Coronary artery (tissue), 2 donors: ENCODE measurements around the gene SPINK5.

Experiments
- DNase-seq: peaks from one replicate; pipeline ENCODE4 v3.0.0-alpha.2; 2017; ENCODE audit warnings: low spot score
- H3K27ac ChIP-seq, 2 donors: fragments of 200-600 bp; sonication (generic); one replicate each; pipeline ENCODE4 v1.5.1; 2016 to 2019
- H3K4me3 ChIP-seq: fragments of 200-600 bp; sonication (generic); 2 replicates; pipeline ENCODE4 v1.5.1; 2016; ENCODE audit warnings: mild to moderate bottlenecking, moderate library complexity
- TF ChIP-seq, protein P1 (sequence below): fragments of 200-600 bp; sonication (generic); IDR thresholded peaks from one replicate; pipeline ENCODE4 v1.5.1; 2019; ENCODE audit warnings: antibody characterized with exemption

The SPINK5 gene

DNA sequence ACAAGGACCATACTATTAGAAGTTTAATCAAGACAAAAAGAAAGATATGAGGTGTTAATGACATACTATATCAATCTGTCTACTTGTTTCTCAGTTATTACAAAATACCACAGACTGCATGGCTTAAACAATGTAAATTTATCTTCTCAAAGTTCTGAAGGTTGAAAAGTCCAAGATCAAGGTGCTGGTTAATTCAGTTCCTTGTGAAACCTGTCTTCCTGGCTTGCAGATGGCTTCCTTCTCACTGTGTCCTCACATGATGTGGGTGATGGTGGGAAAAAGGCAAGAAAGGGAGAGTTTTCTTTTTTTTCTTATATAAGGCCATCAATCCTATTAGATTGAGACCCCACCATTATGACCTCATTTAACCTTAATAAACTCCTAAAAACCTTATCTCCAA lies 89.0 kb downstream of the SPINK5 start:
- Histone ChIP-seq H3K27ac (no peak overlapping the region), H3K4me3 (no peak overlapping the region)
- TF ChIP-seq, protein P1, sequence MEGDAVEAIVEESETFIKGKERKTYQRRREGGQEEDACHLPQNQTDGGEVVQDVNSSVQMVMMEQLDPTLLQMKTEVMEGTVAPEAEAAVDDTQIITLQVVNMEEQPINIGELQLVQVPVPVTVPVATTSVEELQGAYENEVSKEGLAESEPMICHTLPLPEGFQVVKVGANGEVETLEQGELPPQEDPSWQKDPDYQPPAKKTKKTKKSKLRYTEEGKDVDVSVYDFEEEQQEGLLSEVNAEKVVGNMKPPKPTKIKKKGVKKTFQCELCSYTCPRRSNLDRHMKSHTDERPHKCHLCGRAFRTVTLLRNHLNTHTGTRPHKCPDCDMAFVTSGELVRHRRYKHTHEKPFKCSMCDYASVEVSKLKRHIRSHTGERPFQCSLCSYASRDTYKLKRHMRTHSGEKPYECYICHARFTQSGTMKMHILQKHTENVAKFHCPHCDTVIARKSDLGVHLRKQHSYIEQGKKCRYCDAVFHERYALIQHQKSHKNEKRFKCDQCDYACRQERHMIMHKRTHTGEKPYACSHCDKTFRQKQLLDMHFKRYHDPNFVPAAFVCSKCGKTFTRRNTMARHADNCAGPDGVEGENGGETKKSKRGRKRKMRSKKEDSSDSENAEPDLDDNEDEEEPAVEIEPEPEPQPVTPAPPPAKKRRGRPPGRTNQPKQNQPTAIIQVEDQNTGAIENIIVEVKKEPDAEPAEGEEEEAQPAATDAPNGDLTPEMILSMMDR, result no peak
- no peak for DNase-seq

DNA sequence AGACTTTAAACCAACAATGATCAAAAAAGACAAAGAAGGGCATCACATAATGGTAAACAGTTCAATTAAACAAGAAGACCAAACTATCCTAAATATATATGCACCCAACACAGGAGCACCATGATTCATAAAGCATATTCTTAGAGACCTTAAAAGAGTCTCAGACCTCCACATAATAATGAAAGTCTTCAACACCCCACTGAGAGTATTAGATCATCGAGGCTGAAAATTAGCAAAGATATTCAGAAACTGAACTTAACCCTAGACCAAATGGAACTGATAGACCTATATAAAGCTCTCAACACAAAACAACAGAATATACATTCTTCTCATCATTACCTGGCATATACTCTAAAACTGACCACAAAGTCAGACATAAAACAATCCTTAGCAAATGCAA lies 92.8 kb downstream of the SPINK5 start:
- DNase-seq, result no peak
- TF ChIP-seq, protein P1, result no peak

DNA sequence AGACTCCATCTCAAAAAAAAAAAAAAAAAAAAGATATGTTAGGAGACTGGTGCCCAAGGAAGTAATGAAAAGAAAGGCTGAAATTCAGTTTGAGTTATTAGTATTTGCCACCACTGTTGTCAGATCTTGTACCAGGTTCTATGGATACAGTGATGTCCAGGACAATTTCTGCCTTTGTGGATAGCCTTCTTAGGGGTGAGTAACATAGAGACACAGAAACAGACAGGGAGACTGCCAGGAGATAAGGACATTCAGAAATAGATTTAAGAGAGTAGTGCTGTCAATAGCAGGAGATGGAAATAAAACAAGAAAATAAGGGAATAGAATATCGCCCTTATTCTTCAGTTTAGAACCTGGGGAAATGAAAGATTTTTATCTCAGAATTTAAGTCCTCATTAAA lies 98.3 kb downstream of the SPINK5 start:
- no peak overlapping the region for H3K27ac ChIP-seq
- H3K4me3 ChIP-seq, result no peak overlapping the region
- DNase-seq, result no peak
- TF ChIP-seq, protein P1, result no peak

More for the DNA sequence above, 92.8 kb downstream of the SPINK5 start:
- Histone ChIP-seq H3K4me3 (no peak overlapping the region), H3K27ac (no peak overlapping the region)

DNA sequence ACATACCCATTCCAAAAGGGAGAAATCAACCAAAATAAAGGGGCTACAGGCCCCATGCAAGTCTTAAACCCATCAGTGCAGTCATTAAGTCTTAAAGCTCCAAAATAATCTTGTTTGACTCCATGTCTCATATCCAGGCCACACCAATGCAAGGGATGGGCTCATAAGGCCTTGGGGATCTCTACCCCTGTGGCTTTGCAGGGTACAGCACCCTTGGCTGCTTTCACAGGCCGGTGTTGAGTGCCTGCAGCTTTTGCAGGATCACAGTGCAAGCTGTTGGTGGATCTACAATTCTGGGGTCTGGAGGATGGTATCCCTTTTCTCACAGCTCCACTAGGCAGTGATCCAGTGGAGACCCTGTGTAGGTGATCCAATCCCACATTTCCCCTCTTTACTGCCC lies 99.6 kb downstream of the SPINK5 start:
- Histone ChIP-seq H3K27ac (no peak overlapping the region), H3K4me3 (no peak overlapping the region)
- TF ChIP-seq, protein P1, result no peak
- DNase-seq, result no peak

DNA sequence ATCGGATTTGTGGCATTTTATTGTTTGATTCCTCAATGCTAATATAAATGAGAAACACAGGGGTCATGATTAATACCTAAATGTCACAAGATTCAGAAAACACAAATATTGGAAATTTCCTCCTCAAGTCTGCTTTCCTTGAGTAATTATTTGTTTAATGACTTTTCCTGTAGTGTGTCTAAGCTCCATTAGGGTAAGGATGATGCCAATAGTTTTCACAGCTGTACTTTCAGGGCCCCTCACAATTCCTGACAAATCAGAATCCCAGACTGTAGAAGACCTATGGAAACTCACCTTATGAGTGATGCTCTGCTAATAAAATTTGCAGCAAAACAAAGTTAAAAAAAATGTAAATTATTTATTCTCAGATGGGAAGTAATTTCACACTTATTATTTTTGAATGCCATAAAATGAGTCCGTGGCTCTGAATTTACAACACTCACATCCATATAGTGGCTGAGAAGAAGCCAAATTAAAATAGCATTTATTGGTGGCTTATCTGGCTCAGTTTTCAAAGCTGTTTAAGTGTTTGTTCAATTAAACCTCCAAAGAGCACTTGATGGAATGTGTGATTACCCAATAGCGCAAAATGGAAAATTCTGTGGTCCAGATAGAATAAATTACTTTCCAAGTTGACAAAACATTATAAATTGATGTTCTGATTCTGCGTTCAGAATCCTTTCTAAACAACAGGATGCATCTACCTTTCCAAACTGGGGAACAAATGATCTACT lies 102.9 kb downstream of the SPINK5 start:
- TF ChIP-seq, protein P1, result no peak
- no peak overlapping the region for H3K27ac ChIP-seq
- DNase-seq, result no peak
- H3K4me3 ChIP-seq, result no peak overlapping the region

DNA sequence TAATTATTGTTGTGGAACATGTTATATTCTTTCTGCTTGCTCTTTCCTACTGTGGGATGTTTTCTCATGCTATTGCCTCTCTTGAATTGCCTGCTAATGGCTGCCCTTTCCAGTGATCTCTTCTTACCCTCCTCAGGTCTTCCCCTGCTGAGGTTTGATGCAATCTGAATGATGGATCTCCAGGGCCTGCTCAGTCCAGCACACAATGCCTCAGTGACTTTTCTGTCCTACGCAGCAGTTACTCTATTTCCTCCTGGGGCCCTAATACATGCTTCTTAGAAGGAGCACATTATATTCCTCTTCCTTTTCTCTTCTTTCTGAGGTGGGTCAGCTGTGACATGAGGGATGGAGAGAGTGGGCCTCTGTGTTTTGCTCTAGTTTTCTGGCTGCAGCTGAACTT lies 104.5 kb downstream of the SPINK5 start, which contains the start of gene SPINK14:
TSS of gene SPINK14 (plus strand) at position 301 of the 400 bp plus-strand sequence. CDS start 1,187 bp downstream, outside the sequence.
- TF ChIP-seq, protein P1, result no peak
- no peak for DNase-seq
- Histone ChIP-seq H3K27ac (no peak within 1 kb of the TSS), H3K4me3 (no peak within 1 kb of the TSS)

DNA sequence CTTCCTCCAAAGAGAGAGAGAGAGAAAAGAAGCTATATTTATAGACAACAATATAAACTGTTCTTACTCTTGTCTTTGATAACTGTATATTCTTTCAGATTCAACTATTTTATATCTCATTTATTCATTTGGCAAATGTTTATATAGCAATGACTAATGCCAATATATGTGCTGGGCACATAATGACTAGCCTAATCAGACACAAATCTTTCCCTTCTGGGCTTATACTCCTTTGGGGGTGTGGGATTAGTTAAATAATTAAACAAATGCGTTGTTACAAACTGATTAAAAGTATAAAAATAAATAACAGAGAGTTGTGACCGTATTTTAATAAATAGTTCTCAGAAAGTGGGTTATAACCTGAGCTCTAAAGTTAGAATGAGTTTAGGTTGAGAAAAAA lies 108.6 kb downstream of the SPINK5 start:
- TF ChIP-seq, protein P1, result no peak
- Histone ChIP-seq H3K27ac (no peak overlapping the region), H3K4me3 (no peak overlapping the region)
- no peak for DNase-seq
